Esophagus squamous epithelium (tissue), 5 donors: ENCODE measurements around the gene DCP2. TPM values are rescaled to one million over a fixed set of nuclear protein-coding genes. Genes with fewer than 3 reads are reported as not detected.
A peak's percentile ranks its signal among the peaks of the same experiment; 100 is the strongest.

Experiments used
- DNase-seq: peaks from one replicate; lab custom pipeline; 2025; lab: John Stamatoyannopoulos, UW
- H3K27ac ChIP-seq, 4 donors: fragments of 200-600 bp; sonication (generic); one replicate each; pipeline ENCODE4 v1.5.1; 2016 to 2019; ENCODE audit warnings: mild to moderate bottlenecking in 1 of 4
- H3K27me3 ChIP-seq, 4 donors: fragments of 200-600 bp; sonication (generic); 1 replicate in 3 of 4; 2 replicates in 1 of 4; pipeline versions ENCODE4 v1.5.1 to v1.6.0; 2017 to 2021; ENCODE audit warnings: antibody characterized with exemption in 1 of 4
- H3K36me3 ChIP-seq, 3 donors: fragments of 200-600 bp; sonication (generic); one replicate each; pipeline ENCODE4 v1.5.1; 2016 to 2019
- H3K4me1 ChIP-seq, 3 donors: fragments of 200-600 bp; sonication (generic); one replicate each; pipeline ENCODE4 v1.5.1; 2017 to 2019
- H3K4me3 ChIP-seq, 4 donors: fragments of 200-600 bp; sonication (generic); 1 replicate in 3 of 4; 2 replicates in 1 of 4; pipeline ENCODE4 v1.5.1; 2016 to 2019; ENCODE audit warnings: mild to moderate bottlenecking in 2 of 4, moderate library complexity in 1 of 4
- H3K9me3 ChIP-seq, 3 donors: fragments of 200-600 bp; sonication (generic); one replicate each; pipeline ENCODE4 v1.5.1; 2016 to 2019
- POLR2A ChIP-seq, 4 donors: fragments of 450-650 bp; IDR thresholded peaks; one replicate each; pipeline ENCODE4 v1.6.1; 2017; ENCODE audit warnings: antibody characterized with exemption in 4 of 4, mild to moderate bottlenecking in 4 of 4, moderate library complexity in 3 of 4
- WGBS, 2 donors: methylation state at CpG; one replicate each; pipeline ENCODE4 v1.1.5; 2018; 5-methylcytosine and 5-hydroxymethylcytosine counted together
- intact Hi-C: fragments of 100-400 bp; cut with DNase I; formaldehyde crosslinking; loops from one replicate; pipeline ENCODE4 v1.15.0; 2022
- total RNA-seq, 4 donors: library from RNA; depleted of rRNA; stranded (reverse); fragments of >200 nt; gene quantifications; one replicate each; pipeline ENCODE4 v1.1.0, GENCODE V29; 2016
- TF ChIP-seq, protein P1 (sequence below), 6 experiments: fragments of 450-650 bp in 4 of 6; fragments of 200-600 bp in 2 of 6; sonication (generic) in 2 of 6; IDR thresholded peaks; one replicate each; pipeline ENCODE4 v1.5.1; 2016 to 2019; ENCODE audit warnings: antibody characterized with exemption in 6 of 6, mild to moderate bottlenecking in 4 of 6, moderate library complexity in 4 of 6
- donor health status: DM: yes; HTN: yes; CAD: no.

Gene DCP2
- 10 to 100 TPM in 3 of 4 donors, 1 to 10 TPM in 1; 9.0 to 24.9 (median 17.4) TPM for total RNA-seq

DNA sequence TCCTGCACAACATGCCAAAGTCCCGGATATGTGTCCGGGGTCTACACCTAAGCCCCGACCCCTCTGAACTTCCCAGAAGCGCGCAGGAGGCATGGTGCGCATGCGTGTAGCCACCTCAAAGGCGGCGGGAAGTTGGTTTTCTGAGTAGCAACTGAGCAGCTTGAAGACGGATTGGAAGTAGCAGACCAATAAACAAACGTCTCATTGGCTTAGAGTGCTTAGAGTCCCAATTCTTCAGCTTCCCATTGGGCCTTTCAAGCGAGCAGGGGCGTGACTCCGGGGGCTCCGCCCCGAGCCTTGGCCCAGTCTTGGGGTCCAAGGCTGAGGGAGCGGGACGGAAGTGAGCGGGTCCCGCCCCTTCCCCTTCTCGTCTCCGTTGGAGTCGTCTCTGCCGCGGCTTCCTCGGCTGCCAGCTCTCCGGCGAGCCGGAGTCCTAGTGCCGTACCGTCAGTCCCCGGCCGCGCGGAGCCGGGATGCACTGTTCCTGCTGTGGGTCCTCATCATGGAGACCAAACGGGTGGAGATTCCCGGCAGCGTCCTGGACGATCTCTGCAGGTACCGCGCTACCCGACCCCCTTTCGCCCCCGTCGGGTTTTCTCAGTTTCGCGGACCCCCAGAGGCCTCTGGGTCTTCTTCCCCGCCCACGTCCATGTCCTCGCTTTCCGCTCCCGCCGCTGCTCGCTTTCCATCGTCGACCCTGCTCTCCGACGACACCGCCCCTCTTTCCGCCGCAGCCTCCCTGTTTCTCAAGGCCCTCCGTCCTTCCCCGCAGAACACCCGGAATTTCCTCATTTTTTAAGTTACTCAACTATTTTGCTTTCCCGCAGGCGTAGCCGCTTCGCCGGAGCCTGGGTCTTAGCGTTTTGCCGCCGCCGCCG, at the start of gene DCP2:
TSS of gene DCP2 (plus strand) at position 367 of the 878 bp plus-strand sequence. CDS start at position 503, 136 bp downstream.
- DNase-seq, result peak; percentile 74
- peaks cover 0 to 30% (median 0%) of the 10 kb centered on the region in 4 donors for H3K27me3 ChIP-seq
- H3K36me3 ChIP-seq, result no peaks in the 10 kb centered on the region
- peaks cover 7 to 55% (median 22%) of the 10 kb centered on the region in 3 donors for H3K4me1 ChIP-seq
- H3K9me3 ChIP-seq, result no peaks in the 10 kb centered on the region
- WGBS, 2 donors, result 0 to 1% methylated on average over 33 to 34 of the region's 75 CpGs
- TF ChIP-seq, protein P1, sequence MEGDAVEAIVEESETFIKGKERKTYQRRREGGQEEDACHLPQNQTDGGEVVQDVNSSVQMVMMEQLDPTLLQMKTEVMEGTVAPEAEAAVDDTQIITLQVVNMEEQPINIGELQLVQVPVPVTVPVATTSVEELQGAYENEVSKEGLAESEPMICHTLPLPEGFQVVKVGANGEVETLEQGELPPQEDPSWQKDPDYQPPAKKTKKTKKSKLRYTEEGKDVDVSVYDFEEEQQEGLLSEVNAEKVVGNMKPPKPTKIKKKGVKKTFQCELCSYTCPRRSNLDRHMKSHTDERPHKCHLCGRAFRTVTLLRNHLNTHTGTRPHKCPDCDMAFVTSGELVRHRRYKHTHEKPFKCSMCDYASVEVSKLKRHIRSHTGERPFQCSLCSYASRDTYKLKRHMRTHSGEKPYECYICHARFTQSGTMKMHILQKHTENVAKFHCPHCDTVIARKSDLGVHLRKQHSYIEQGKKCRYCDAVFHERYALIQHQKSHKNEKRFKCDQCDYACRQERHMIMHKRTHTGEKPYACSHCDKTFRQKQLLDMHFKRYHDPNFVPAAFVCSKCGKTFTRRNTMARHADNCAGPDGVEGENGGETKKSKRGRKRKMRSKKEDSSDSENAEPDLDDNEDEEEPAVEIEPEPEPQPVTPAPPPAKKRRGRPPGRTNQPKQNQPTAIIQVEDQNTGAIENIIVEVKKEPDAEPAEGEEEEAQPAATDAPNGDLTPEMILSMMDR (IDR thresholded peaks at IDR 0.05), result no peak
- peak in 2 of 4 donors; percentile 74 to 86 for TF ChIP-seq POLR2A (IDR thresholded peaks at IDR 0.05)
- intact Hi-C loops, result no loop called here
- H3K27ac ChIP-seq, result peak within 1 kb of the TSS; percentile 91 to 96 (median 92)
- H3K4me3 ChIP-seq, result peak within 1 kb of the TSS; percentile 82 to 95 (median 90)

DNA sequence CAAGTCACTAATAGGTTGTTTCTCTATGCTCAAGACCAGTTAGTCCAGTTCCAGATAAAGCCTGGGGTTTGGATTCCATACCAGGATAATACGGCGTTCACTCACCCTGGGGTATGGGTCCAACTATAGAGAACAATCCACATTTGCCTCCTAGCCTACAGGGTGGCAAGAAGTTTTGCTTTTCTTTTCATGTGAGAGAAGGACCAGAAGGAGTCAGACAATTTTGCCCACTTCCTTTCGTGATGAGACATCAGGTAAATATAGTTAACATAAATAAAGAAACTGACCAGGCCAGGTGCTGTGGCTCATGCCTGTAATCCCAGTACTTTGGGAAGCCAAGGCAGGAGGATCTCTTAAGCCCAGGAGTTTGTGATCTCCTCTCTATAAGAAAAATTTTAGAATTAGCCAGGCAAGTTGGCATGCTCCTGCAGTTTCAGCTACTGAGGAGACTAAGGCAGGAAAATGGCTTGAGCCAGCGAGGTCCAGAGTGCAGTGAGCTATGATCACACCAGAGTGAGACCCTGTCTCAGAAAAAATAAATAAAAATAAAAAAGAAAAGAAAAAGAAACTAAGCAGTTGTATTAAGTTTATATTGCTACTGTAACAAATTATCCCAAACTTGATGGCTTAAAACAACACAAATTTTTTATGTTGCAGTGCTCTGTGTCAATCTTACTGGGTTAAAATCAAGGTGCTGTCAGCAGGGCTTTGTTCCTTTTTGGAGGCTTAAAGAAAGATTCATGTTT, 47.1 kb upstream of the DCP2 start:
- no peaks in the 10 kb centered on the region for H3K9me3 ChIP-seq
- H3K27ac ChIP-seq, result no peak overlapping the region
- no peak for DNase-seq
- no peaks in the 10 kb centered on the region for H3K36me3 ChIP-seq
- TF ChIP-seq, protein P1 (IDR thresholded peaks at IDR 0.05), result no peak
- no peak for TF ChIP-seq POLR2A (IDR thresholded peaks at IDR 0.05)
- intact Hi-C loops, result loop anchor here (10.0 kb wide), 1 partner anchor 375 kb away; no protein-coding TSS in a partner anchor
- WGBS, 2 donors, result 60 to 81% methylated on average over 4 of the region's 4 CpGs
- H3K27me3 ChIP-seq, result no peaks in the 10 kb centered on the region
- H3K4me1 ChIP-seq, result no peaks in the 10 kb centered on the region
- no peak overlapping the region for H3K4me3 ChIP-seq

DNA sequence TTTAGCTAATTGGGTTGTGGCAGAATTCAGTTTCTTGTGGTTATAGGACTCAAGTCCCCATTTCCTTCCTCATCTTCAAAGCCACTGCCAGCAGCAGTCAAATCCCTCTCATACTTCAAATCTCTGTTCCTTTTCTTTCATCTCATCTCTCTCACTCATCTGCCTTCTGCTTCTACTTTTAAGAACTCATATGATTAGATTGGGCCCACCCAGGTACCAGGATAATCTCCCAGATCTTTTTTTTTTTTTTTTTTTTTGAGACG, 46.6 kb upstream of the DCP2 start:
- no peak overlapping the region for H3K27ac ChIP-seq
- TF ChIP-seq POLR2A (IDR thresholded peaks at IDR 0.05), result no peak
- TF ChIP-seq, protein P1 (IDR thresholded peaks at IDR 0.05), result no peak
- intact Hi-C loops, result no loop called here
- no peak for DNase-seq
- WGBS, 2 donors, result 57 to 86% methylated on average over 1 of the region's 1 CpG
- no peak overlapping the region for H3K4me3 ChIP-seq
- no peaks in the 10 kb centered on the region for H3K36me3 ChIP-seq
- no peaks in the 10 kb centered on the region for H3K4me1 ChIP-seq
- H3K27me3 ChIP-seq, result no peaks in the 10 kb centered on the region
- no peaks in the 10 kb centered on the region for H3K9me3 ChIP-seq

DNA sequence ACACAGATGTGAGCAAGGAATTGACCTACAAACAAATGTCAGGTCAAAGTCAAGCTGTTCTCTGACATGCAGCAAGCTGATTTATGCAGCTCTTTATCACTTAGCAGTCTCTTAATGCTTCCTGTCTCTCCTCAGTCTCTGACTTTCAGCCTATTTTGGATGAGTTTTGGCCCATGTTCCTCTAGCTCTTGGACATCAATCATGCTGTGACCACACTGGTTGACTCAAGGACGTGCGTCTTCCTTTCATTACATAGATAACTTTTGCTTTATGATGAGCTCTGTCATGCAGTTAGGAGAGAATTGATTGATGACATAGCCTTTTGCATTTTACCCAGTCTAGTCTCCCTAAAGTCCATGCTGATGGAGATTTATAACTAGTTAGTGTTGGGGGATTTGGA, 45.1 kb upstream of the DCP2 start:
- Histone ChIP-seq H3K9me3 (no peaks in the 10 kb centered on the region), H3K27ac (no peak overlapping the region), H3K4me3 (no peak overlapping the region), H3K27me3 (no peaks in the 10 kb centered on the region), H3K4me1 (no peaks in the 10 kb centered on the region), H3K36me3 (no peaks in the 10 kb centered on the region)
- 51 to 58% methylated on average over 2 of the region's 2 CpGs for WGBS, 2 donors
- TF ChIP-seq, protein P1 (IDR thresholded peaks at IDR 0.05), result no peak
- intact Hi-C loops, result no loop called here
- DNase-seq, result no peak

DNA sequence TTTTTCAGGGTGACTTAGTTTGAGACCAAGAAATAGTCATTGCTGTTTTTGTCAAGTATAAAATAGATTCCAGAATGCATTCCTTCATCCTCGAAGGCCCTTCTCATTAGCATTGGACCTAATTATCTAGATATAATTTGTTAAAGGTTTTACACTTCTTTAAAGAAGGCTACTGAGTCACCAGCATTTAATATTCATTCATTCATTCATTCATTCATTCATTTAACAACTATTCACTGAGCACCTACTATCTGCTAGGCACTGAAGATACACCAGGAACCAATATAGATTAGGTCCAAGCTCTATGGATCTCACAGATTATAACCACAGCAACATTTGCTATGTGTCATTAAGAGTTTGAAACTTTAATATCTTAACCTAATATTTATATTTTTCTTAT, 43.5 kb upstream of the DCP2 start:
- H3K4me3 ChIP-seq, result no peak overlapping the region
- TF ChIP-seq, protein P1 (IDR thresholded peaks at IDR 0.05), result no peak
- TF ChIP-seq POLR2A (IDR thresholded peaks at IDR 0.05), result no peak
- 65 to 70% methylated on average over 1 of the region's 1 CpG for WGBS, 2 donors
- no peaks in the 10 kb centered on the region for H3K9me3 ChIP-seq
- no peaks in the 10 kb centered on the region for H3K4me1 ChIP-seq
- no peaks in the 10 kb centered on the region for H3K27me3 ChIP-seq
- no peak for DNase-seq
- intact Hi-C loops, result no loop called here
- no peak overlapping the region for H3K27ac ChIP-seq
- no peaks in the 10 kb centered on the region for H3K36me3 ChIP-seq
